ENCODE results near the gene USP35. TPM values are rescaled to one million over a fixed set of nuclear protein-coding genes. Genes with fewer than 3 reads are reported as not detected.

USP35 gene
- polyA plus RNA-seq, 3 donors, result 0.42 to 7.6 (median 0.63) TPM

DNA sequence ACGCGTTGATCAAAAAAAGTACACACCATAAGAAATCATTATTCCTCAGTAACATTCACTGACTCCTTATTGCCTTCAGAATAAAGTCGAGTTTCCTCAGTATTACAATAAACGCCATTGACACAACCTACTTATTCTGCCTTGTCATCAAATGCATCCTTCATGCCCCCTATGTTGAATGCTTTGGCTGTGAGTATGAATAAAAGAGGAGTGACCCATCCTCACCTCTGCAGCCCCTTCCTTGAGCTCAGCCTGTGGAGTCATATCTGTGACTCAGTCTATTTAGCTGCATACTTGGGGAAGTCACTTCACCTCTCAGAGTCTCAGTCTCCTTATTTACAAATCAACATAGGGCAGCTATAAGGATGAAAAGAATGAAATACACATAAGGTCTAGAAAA, 65.1 kb downstream of the USP35 start:
- no peaks in the 10 kb centered on the region for H3K9me3 ChIP-seq (replicated peaks in 1 of 2; ENCODE audit: control insufficient read depth in 1 of 2, insufficient read depth in 1 of 2, low read length in 2 of 2)
- peaks cover 96% of the 10 kb centered on the region for H4K20me1 ChIP-seq (ENCODE audit: insufficient read depth, low read length)
- no peaks in the 10 kb centered on the region for H3K27me3 ChIP-seq (ENCODE audit: control insufficient read depth in 2 of 2, insufficient read depth in 2 of 2, low read length in 2 of 2)
- H3K4me3 ChIP-seq (replicated peaks in 1 of 3; ENCODE audit: low read depth in 2 of 3, low read length in 3 of 3), result no peak overlapping the region
- no peak overlapping the region for H3K4me2 ChIP-seq (replicated peaks; ENCODE audit: extremely low read depth, low read length, poor library complexity, severe bottlenecking)
- WGBS (ENCODE audit: insufficient coverage), result no CpG with 5 or more reads among the region's 4 CpGs
- Mint-ChIP-seq H3K27ac (peak overlapping the region in 2 of 7 donors; percentile 4 to 11), H3K27me3 (ENCODE audit: low read depth in 3 of 3) (no peaks in the 10 kb centered on the region), H3K4me1 (peaks cover 37% of the 10 kb centered on the region), H3K4me3 (no peak overlapping the region), H3K36me3 (peaks cover 26 to 42% of the 10 kb centered on the region in 2 donors), H3K9me3 (no peaks in the 10 kb centered on the region)
- intact Hi-C loops (cut with micrococcal nuclease), result no loop called here
- H3K79me2 ChIP-seq (ENCODE audit: insufficient read depth, low read length), result peaks cover 79% of the 10 kb centered on the region
- no peak overlapping the region for H3K27ac ChIP-seq (ENCODE audit: low read depth in 1 of 2, low read length in 2 of 2)
- peaks cover 14 to 32% of the 10 kb centered on the region in 2 donors for H3K36me3 ChIP-seq (replicated peaks in 1 of 2; ENCODE audit: control insufficient read depth in 1 of 2, insufficient read depth in 2 of 2, low read length in 2 of 2)
- H2AFZ ChIP-seq (ENCODE audit: insufficient read depth, low read depth, low read length, poor library complexity, severe bottlenecking), result no peak overlapping the region
- peaks cover 10 to 16% of the 10 kb centered on the region in 2 donors for H3K4me1 ChIP-seq (ENCODE audit: control insufficient read depth in 1 of 2, insufficient read depth in 2 of 2, low read length in 2 of 2)
- DNase-seq, result no peak
- H3K9ac ChIP-seq (ENCODE audit: insufficient read depth, low read length, poor library complexity, severe bottlenecking), result no peak overlapping the region
- TF ChIP-seq, protein P1, sequence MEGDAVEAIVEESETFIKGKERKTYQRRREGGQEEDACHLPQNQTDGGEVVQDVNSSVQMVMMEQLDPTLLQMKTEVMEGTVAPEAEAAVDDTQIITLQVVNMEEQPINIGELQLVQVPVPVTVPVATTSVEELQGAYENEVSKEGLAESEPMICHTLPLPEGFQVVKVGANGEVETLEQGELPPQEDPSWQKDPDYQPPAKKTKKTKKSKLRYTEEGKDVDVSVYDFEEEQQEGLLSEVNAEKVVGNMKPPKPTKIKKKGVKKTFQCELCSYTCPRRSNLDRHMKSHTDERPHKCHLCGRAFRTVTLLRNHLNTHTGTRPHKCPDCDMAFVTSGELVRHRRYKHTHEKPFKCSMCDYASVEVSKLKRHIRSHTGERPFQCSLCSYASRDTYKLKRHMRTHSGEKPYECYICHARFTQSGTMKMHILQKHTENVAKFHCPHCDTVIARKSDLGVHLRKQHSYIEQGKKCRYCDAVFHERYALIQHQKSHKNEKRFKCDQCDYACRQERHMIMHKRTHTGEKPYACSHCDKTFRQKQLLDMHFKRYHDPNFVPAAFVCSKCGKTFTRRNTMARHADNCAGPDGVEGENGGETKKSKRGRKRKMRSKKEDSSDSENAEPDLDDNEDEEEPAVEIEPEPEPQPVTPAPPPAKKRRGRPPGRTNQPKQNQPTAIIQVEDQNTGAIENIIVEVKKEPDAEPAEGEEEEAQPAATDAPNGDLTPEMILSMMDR (IDR thresholded peaks at IDR 0.05), result no peak

DNA sequence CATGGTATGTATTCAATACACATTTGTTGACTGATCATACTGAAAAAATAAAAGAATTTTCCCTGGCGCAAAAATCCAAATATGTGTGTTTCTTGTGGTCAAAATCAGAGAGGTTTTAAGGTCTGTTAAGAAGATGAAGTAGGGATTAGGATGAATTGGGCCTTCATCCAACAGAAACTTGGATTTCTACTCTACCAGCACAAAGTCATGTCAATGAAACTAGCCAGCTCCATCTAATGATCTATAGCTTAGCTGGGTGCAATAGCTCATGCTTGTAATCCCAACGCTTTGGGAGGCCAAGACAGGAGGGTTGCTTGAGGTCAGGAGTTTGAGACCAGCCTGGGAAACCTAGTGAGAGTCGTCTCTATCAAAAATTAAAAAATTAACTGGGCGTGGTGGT, 65.5 kb downstream of the USP35 start:
- peaks cover 10 to 27% of the 10 kb centered on the region in 2 donors for H3K36me3 ChIP-seq (replicated peaks in 1 of 2; ENCODE audit: control insufficient read depth in 1 of 2, insufficient read depth in 2 of 2, low read length in 2 of 2)
- H3K4me1 Mint-ChIP-seq, result peaks cover 37% of the 10 kb centered on the region
- peaks cover 10 to 16% of the 10 kb centered on the region in 2 donors for H3K4me1 ChIP-seq (ENCODE audit: control insufficient read depth in 1 of 2, insufficient read depth in 2 of 2, low read length in 2 of 2)
- H3K27me3 Mint-ChIP-seq (ENCODE audit: low read depth in 3 of 3), result no peaks in the 10 kb centered on the region
- no peak overlapping the region for H3K9ac ChIP-seq (ENCODE audit: insufficient read depth, low read length, poor library complexity, severe bottlenecking)
- peaks cover 23 to 38% of the 10 kb centered on the region in 2 donors for H3K36me3 Mint-ChIP-seq
- TF ChIP-seq, protein P1 (IDR thresholded peaks at IDR 0.05), result no peak
- H4K20me1 ChIP-seq (ENCODE audit: insufficient read depth, low read length), result peaks cover 97% of the 10 kb centered on the region
- intact Hi-C loops (cut with micrococcal nuclease), result no loop called here
- H3K9me3 ChIP-seq (replicated peaks in 1 of 2; ENCODE audit: control insufficient read depth in 1 of 2, insufficient read depth in 1 of 2, low read length in 2 of 2), result no peaks in the 10 kb centered on the region
- H3K4me3 ChIP-seq (replicated peaks in 1 of 3; ENCODE audit: low read depth in 2 of 3, low read length in 3 of 3), result no peak overlapping the region
- peak overlapping the region in 2 of 7 donors; percentile 52 to 58 for H3K27ac Mint-ChIP-seq
- no peak overlapping the region for H3K4me3 Mint-ChIP-seq
- no peak overlapping the region for H3K27ac ChIP-seq (ENCODE audit: low read depth in 1 of 2, low read length in 2 of 2)
- H3K9me3 Mint-ChIP-seq, result no peaks in the 10 kb centered on the region
- H3K4me2 ChIP-seq (replicated peaks; ENCODE audit: extremely low read depth, low read length, poor library complexity, severe bottlenecking), result no peak overlapping the region
- H2AFZ ChIP-seq (ENCODE audit: insufficient read depth, low read depth, low read length, poor library complexity, severe bottlenecking), result no peak overlapping the region
- H3K79me2 ChIP-seq (ENCODE audit: insufficient read depth, low read length), result peaks cover 84% of the 10 kb centered on the region
- no peaks in the 10 kb centered on the region for H3K27me3 ChIP-seq (ENCODE audit: control insufficient read depth in 2 of 2, insufficient read depth in 2 of 2, low read length in 2 of 2)
- DNase-seq, result no peak
- 92% methylated on average over 2 of the region's 4 CpGs for WGBS (ENCODE audit: insufficient coverage)
